ENCODE data around the gene TSTD2.

The TSTD2 gene

DNA sequence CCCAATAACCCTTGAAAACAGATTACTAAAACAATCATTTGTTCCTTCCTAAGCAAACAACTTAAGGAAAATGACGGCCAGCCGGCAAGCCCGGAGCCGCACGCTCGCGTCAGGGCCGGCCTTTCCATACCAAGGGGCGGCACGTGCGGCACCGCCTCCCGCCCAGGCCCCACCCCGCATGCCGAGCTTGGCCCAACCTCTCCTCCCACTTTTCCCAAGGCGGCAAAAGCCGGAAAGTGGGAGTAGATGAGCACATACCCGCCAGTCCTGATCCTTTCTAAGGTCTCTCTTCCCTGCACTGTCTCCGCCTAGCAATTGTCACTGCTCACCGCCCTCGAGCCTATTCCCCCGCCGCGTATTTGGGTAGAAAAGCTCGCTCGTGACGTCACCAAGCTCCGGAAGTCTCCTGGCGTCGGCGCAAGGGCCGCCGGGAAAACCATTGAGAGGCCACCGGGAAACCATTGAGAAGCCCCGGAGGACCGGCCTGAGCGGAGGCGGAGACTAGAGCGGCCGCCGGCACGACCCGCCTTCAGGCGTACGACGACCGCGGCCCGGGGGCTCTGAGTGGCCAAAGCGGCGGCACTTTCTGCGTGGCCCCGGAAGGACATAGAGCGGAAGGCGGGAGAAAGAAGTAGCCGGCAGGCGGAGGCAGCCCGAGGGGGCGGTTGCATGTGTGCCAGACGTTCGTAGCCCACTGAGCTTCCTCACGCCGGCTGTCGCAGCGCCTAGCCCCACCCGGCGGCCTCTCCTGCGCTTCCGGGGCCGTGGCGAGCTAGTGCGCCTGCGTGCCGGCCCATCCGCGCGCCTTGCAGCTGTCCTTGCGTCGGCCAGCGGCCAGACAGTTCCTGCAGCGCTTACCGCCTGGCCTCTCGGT lies at the start of gene TSTD2, which contains the start of gene NCBP1:
TSTD2 (minus strand) TSS at position 384 of the 874 bp plus-strand sequence. CDS start 5,806 bp downstream, outside the sequence.
NCBP1 (plus strand) TSS at position 837 of the 874 bp plus-strand sequence. CDS start 61 bp downstream, outside the sequence.
- peak within 1 kb of the TSS; percentile 87 to 93 for H3K4me3 ChIP-seq
- H3K4me1 ChIP-seq: peaks cover 0 to 53% (median 33%) of the 10 kb centered on the region in 4 donors
- no peaks in the 10 kb centered on the region for H3K27me3 ChIP-seq
- H3K27ac ChIP-seq: peak within 1 kb of the TSS; percentile 94
- DNase-seq: peak; percentile 97 to 99
- no peaks in the 10 kb centered on the region for H3K36me3 ChIP-seq
- no peaks in the 10 kb centered on the region for H3K9me3 ChIP-seq
- TF ChIP-seq, protein P1, sequence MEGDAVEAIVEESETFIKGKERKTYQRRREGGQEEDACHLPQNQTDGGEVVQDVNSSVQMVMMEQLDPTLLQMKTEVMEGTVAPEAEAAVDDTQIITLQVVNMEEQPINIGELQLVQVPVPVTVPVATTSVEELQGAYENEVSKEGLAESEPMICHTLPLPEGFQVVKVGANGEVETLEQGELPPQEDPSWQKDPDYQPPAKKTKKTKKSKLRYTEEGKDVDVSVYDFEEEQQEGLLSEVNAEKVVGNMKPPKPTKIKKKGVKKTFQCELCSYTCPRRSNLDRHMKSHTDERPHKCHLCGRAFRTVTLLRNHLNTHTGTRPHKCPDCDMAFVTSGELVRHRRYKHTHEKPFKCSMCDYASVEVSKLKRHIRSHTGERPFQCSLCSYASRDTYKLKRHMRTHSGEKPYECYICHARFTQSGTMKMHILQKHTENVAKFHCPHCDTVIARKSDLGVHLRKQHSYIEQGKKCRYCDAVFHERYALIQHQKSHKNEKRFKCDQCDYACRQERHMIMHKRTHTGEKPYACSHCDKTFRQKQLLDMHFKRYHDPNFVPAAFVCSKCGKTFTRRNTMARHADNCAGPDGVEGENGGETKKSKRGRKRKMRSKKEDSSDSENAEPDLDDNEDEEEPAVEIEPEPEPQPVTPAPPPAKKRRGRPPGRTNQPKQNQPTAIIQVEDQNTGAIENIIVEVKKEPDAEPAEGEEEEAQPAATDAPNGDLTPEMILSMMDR (IDR thresholded peaks at IDR 0.05): no peak
- intact Hi-C loops (cut with DNase I; ENCODE audit: low total_unique reads): no loop called here

DNA sequence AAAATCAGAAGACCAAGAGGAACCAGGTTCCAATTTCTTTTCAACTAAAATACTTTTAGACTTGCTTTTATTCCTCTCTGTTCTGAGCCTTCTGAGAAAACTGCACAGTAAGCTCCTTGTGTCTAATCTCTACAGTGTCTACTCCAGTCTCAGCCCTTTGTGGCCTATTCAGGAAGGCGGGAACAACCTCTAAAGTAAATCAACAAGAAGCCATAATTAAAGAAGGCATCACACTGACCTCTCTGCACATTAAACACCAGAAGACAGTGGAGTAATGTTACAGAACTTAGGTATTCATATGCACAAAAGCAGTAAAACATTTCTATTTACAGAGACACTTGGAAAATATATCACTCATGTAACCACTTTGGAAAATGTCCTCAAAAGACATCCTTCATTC lies 49.1 kb upstream of the TSTD2 start:
- no peak for DNase-seq
- no peaks in the 10 kb centered on the region for H3K27me3 ChIP-seq
- TF ChIP-seq, protein P1 (IDR thresholded peaks at IDR 0.05): no peak
- H3K36me3 ChIP-seq: peaks cover 41 to 82% (median 71%) of the 10 kb centered on the region in 3 donors
- H3K4me3 ChIP-seq: no peak overlapping the region
- intact Hi-C loops (cut with DNase I; ENCODE audit: low total_unique reads): no loop called here
- peaks cover 0 to 3% (median 0%) of the 10 kb centered on the region in 4 donors for H3K4me1 ChIP-seq
- H3K9me3 ChIP-seq: no peaks in the 10 kb centered on the region
- no peak overlapping the region for H3K27ac ChIP-seq

GRCh38 chr9:97675655-97676054 lies 42.5 kb upstream of the TSTD2 start:
- H3K9me3 ChIP-seq: no peaks in the 10 kb centered on the region
- intact Hi-C loops (cut with DNase I; ENCODE audit: low total_unique reads): no loop called here
- no peaks in the 10 kb centered on the region for H3K27me3 ChIP-seq
- TF ChIP-seq, protein P1 (IDR thresholded peaks at IDR 0.05): no peak
- H3K4me3 ChIP-seq: no peak overlapping the region
- no peak for DNase-seq
- peaks cover 0 to 19% (median 0%) of the 10 kb centered on the region in 4 donors for H3K4me1 ChIP-seq
- H3K27ac ChIP-seq: peak overlapping the region; percentile 59 to 67
- peaks cover 58 to 63% (median 61%) of the 10 kb centered on the region in 3 donors for H3K36me3 ChIP-seq

DNA sequence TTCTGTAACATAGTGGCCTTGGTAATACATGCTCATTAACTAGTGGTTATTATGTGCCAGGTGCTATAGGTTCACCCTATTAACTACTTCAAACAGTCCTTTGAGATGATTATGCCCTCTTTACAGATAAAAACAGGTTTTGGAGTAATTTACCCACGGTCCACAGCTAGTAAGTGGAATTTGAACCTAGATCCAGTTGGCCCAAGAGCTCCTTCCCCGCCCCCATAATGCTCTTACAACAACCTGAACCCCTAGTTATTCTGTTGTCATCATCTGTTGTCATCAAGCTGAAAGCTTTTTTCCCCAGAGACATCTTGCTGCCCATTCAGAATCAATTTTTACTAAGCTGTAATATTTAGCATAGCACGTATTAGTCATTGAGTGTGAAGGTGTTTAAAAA lies 40.8 kb upstream of the TSTD2 start:
- no peak overlapping the region for H3K27ac ChIP-seq
- no peaks in the 10 kb centered on the region for H3K9me3 ChIP-seq
- H3K36me3 ChIP-seq: peaks cover 68 to 70% (median 69%) of the 10 kb centered on the region in 3 donors
- no peak overlapping the region for H3K4me3 ChIP-seq
- intact Hi-C loops (cut with DNase I; ENCODE audit: low total_unique reads): no loop called here
- TF ChIP-seq, protein P1 (IDR thresholded peaks at IDR 0.05): no peak
- peaks cover 0 to 16% (median 0%) of the 10 kb centered on the region in 4 donors for H3K4me1 ChIP-seq
- DNase-seq: no peak
- no peaks in the 10 kb centered on the region for H3K27me3 ChIP-seq

GRCh38 chr9:97672403-97672802 lies 39.2 kb upstream of the TSTD2 start:
- no peaks in the 10 kb centered on the region for H3K9me3 ChIP-seq
- peaks cover 75 to 79% (median 77%) of the 10 kb centered on the region in 3 donors for H3K36me3 ChIP-seq
- intact Hi-C loops (cut with DNase I; ENCODE audit: low total_unique reads): no loop called here
- H3K27me3 ChIP-seq: no peaks in the 10 kb centered on the region
- TF ChIP-seq, protein P1 (IDR thresholded peaks at IDR 0.05): no peak
- no peak overlapping the region for H3K27ac ChIP-seq
- peaks cover 0 to 16% (median 0%) of the 10 kb centered on the region in 4 donors for H3K4me1 ChIP-seq
- H3K4me3 ChIP-seq: no peak overlapping the region
- DNase-seq: no peak

Measured in tibial artery (tissue), 4 donors.